Measurements from ENCODE around the gene LBP. TPM values are rescaled to one million over a fixed set of nuclear protein-coding genes. Genes with fewer than 3 reads are reported as not detected.

Gene LBP
- total and polyA plus RNA-seq, 2 donors (not counting 3 experiments of a cell fraction or from before 2014, with no cell fraction given) = 0.03 TPM; not detected in 1

DNA sequence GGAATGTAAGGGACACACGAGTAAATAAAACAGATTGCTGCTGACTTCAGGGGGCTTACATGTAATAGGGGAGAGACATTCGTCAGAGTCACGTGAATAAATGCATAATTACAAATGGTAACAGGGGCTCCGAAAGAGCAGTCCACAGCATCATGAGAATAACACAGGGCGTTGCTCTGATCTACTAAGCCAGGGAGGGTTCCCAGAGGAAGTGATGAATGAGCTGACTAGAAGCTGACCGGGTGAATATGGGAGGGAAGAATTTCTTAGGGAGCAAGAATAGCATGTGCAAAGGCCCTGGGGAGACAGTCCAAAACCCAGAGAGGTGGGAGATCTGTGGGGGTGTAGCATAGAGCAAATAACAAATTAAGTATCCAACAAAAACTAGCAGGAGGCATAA lies 39.9 kb upstream of the LBP start:
- dilution Hi-C loops (cut with MboI; ENCODE audit: extremely low pct_ligation_motif_present, low sequenced_read_pairs) (no loop called here), intact Hi-C loops (cut with micrococcal nuclease) (no loop called here)
- no peaks in the 10 kb centered on the region for H3K9me1 ChIP-seq (replicated peaks; ENCODE audit: control insufficient read depth, extremely low read depth, insufficient read depth, low read length)
- H3K4me1 ChIP-seq (ENCODE audit: control insufficient read depth, extremely low read depth, insufficient read depth, low read length) = no peaks in the 10 kb centered on the region
- H3K9me3 ChIP-seq (replicated peaks; ENCODE audit: control insufficient read depth, insufficient read depth, low read length) = no peaks in the 10 kb centered on the region
- H3K27ac ChIP-seq (ENCODE audit: insufficient read depth, low read depth, low read length) = no peak overlapping the region
- BruUV-seq (replicated peaks) = no TSS peak
- H3K4me2 ChIP-seq (ENCODE audit: insufficient read depth, low read length) = no peak overlapping the region
- H3K4me3 ChIP-seq (replicated peaks in 1 of 3; ENCODE audit: insufficient read depth in 1 of 3, low read depth in 1 of 3, low read length in 3 of 3) = no peak overlapping the region
- POLR2A ChIA-PET = no interaction called here
- no peak for FAIRE-seq
- H3K27me3 ChIP-seq (ENCODE audit: control insufficient read depth in 2 of 2, insufficient read depth in 2 of 2, low read length in 2 of 2) = peaks cover 0 to 5% of the 10 kb centered on the region in 2 experiments
- no peak overlapping the region for H3K9ac ChIP-seq (replicated peaks; ENCODE audit: extremely low read depth, insufficient read depth, low read length)
- H2AFZ ChIP-seq (ENCODE audit: low read depth, low read length) = no peak overlapping the region
- CTCF ChIA-PET = interaction anchor here (0.6 to 9.2 kb wide), 4 partner anchors 16 to 249 kb away, joined by 3 to 204 read pairs (median 4); no protein-coding TSS in a partner anchor
- H4K20me1 ChIP-seq (replicated peaks; ENCODE audit: control insufficient read depth, extremely low read depth, insufficient read depth, low read length) = no peaks in the 10 kb centered on the region
- H3K36me3 ChIP-seq (ENCODE audit: control insufficient read depth in 2 of 2, extremely low read depth in 1 of 2, insufficient read depth in 2 of 2, low read length in 2 of 2) = no peaks in the 10 kb centered on the region
- DNase-seq (ENCODE audit: low read depth, low spot score) = no peak
- H3K79me2 ChIP-seq (ENCODE audit: control insufficient read depth, insufficient read depth, low read length) = no peaks in the 10 kb centered on the region
- no peak for TF ChIP-seq JUN (IDR thresholded peaks at IDR 0.05; ENCODE audit: borderline replicate concordance, insufficient read depth, insufficient read length, low read depth)
- no peak for TF ChIP-seq POLR2A (IDR thresholded peaks at IDR 0.05; ENCODE audit: low read depth, low read length)
- TF ChIP-seq MYC (IDR thresholded peaks at IDR 0.05; ENCODE audit: low read depth, low read length) = no peak
- TF ChIP-seq, protein P1, sequence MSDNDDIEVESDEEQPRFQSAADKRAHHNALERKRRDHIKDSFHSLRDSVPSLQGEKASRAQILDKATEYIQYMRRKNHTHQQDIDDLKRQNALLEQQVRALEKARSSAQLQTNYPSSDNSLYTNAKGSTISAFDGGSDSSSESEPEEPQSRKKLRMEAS (IDR thresholded peaks at IDR 0.05; ENCODE audit: insufficient read depth, insufficient read length) = no peak
- TF ChIP-seq GATA2 (IDR thresholded peaks at IDR 0.05; ENCODE audit: insufficient read depth, insufficient read length, low read depth, low read length) = no peak
- TF ChIP-seq POLR2AphosphoS5 (IDR thresholded peaks at IDR 0.05; ENCODE audit: insufficient read depth, low read depth, low read length) = no peak
- TF ChIP-seq EZH2 (IDR thresholded peaks at IDR 0.05; ENCODE audit: borderline replicate concordance, low read depth, low read length, severe bottlenecking) = no peak
- TF ChIP-seq FOS (IDR thresholded peaks at IDR 0.05; ENCODE audit: borderline replicate concordance, insufficient read depth, low read length) = no peak
- TF ChIP-seq, protein P2, sequence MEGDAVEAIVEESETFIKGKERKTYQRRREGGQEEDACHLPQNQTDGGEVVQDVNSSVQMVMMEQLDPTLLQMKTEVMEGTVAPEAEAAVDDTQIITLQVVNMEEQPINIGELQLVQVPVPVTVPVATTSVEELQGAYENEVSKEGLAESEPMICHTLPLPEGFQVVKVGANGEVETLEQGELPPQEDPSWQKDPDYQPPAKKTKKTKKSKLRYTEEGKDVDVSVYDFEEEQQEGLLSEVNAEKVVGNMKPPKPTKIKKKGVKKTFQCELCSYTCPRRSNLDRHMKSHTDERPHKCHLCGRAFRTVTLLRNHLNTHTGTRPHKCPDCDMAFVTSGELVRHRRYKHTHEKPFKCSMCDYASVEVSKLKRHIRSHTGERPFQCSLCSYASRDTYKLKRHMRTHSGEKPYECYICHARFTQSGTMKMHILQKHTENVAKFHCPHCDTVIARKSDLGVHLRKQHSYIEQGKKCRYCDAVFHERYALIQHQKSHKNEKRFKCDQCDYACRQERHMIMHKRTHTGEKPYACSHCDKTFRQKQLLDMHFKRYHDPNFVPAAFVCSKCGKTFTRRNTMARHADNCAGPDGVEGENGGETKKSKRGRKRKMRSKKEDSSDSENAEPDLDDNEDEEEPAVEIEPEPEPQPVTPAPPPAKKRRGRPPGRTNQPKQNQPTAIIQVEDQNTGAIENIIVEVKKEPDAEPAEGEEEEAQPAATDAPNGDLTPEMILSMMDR (IDR thresholded peaks at IDR 0.05; ENCODE audit: extremely low read depth in 1 of 2, insufficient read depth in 1 of 2, low read depth in 1 of 2, low read length in 2 of 2) = no peak

Data from endothelial cell of umbilical vein (primary cell).